DND-41 (cell line): ENCODE measurements around the gene CCNY.

Experiments
- ATAC-seq: fragments of 200-7000 bp; cut with Tn5 transposase; 3 replicates; pipeline ENCODE4 v1.9.1; 2021; ENCODE audit warnings: low read depth; ENCODE audit not compliant: insufficient read depth
- DNase-seq: peaks from one replicate; pipeline ENCODE4 v3.0.0-alpha.2; 2020
- H2AFZ ChIP-seq: 2 replicates; pipeline ENCODE4 v1.6.0; 2012; ENCODE audit warnings: low read depth, low read length
- H3K27ac ChIP-seq: 2 replicates; pipeline ENCODE4 v1.5.1; 2012; ENCODE audit warnings: low read length, inconsistent platforms
- H3K27me3 ChIP-seq: fragments of 200-600 bp; sonication (generic); 2 replicates; pipeline ENCODE4 v1.6.0; 2012; ENCODE audit warnings: low read length, mild to moderate bottlenecking, inconsistent platforms; ENCODE audit not compliant: insufficient read depth, poor library complexity
- H3K36me3 ChIP-seq: 2 replicates; pipeline ENCODE4 v1.5.1; 2012; ENCODE audit warnings: low read length, inconsistent platforms; ENCODE audit not compliant: insufficient read depth
- H3K4me1 ChIP-seq: 2 replicates; pipeline ENCODE4 v1.5.1; 2012; ENCODE audit warnings: mild to moderate bottlenecking, low read length; ENCODE audit not compliant: insufficient read depth
- H3K4me2 ChIP-seq: 2 replicates; pipeline ENCODE4 v1.6.0; 2012; ENCODE audit warnings: mild to moderate bottlenecking, moderate library complexity, low read length, inconsistent platforms; ENCODE audit not compliant: insufficient read depth
- H3K4me3 ChIP-seq, 2 experiments: fragments of 200-600 bp in 1 of 2; shearing (Covaris generic) in 1 of 2; 2 replicates each; pipeline ENCODE4 v1.5.1; 2012 to 2016; ENCODE audit warnings: inconsistent platforms in 2 of 2, low read length in 2 of 2, mild to moderate bottlenecking in 2 of 2, low read depth in 1 of 2, moderate library complexity in 1 of 2
- H3K79me2 ChIP-seq: 2 replicates; pipeline ENCODE4 v1.6.0; 2012; ENCODE audit warnings: low read length, inconsistent platforms; ENCODE audit not compliant: insufficient read depth
- H3K9ac ChIP-seq: 2 replicates; pipeline ENCODE4 v1.6.0; 2012; ENCODE audit warnings: low read depth, mild to moderate bottlenecking, inconsistent platforms, low read length, moderate library complexity
- H3K9me3 ChIP-seq: 2 replicates; pipeline ENCODE4 v1.5.1; 2012; ENCODE audit warnings: low read length, moderate library complexity, mild to moderate bottlenecking, inconsistent platforms; ENCODE audit not compliant: insufficient read depth, severe bottlenecking
- H4K20me1 ChIP-seq: 2 replicates; pipeline ENCODE4 v1.6.0; 2012; ENCODE audit warnings: low read length; ENCODE audit not compliant: insufficient read depth
- EZH2 ChIP-seq: IDR thresholded peaks from 3 replicates; pipeline ENCODE4 v1.6.1; 2012; ENCODE audit warnings: borderline replicate concordance, low read depth, mild to moderate bottlenecking, moderate library complexity, low read length, inconsistent platforms; ENCODE audit not compliant: severe bottlenecking
- TF ChIP-seq, protein P1 (sequence below): IDR thresholded peaks from 2 replicates; pipeline ENCODE4 v1.5.1; 2012; ENCODE audit warnings: borderline replicate concordance, low read length, moderate library complexity, mild to moderate bottlenecking; ENCODE audit not compliant: poor library complexity, severe bottlenecking; ENCODE audit errors: extremely low read depth

Gene CCNY

DNA sequence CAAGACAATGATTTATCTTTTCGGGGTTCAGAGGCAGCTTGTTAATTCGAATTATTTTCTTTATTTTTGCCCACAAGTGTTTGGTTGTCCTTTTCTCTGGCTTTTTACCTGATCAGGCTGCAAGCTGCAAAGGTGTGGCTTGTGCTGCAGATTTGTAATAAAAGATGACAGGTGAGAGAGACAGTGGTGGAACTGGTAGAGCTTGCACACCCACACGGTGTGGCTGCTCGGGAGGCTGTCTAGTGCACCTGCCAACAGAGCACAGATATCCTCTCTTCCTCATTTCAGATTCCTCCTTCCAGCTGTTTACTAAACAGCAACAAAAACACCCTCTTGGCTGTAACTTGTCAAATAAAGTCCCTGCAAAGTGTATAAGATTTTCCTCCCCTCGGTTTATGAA, 278.0 kb downstream of the CCNY start:
- H3K79me2 ChIP-seq = no peaks in the 10 kb centered on the region
- H2AFZ ChIP-seq = no peak overlapping the region
- H3K9me3 ChIP-seq = no peaks in the 10 kb centered on the region
- DNase-seq (no peak), ATAC-seq (no peak)
- H3K4me2 ChIP-seq = no peak overlapping the region
- no peak for TF ChIP-seq EZH2
- TF ChIP-seq, protein P1, sequence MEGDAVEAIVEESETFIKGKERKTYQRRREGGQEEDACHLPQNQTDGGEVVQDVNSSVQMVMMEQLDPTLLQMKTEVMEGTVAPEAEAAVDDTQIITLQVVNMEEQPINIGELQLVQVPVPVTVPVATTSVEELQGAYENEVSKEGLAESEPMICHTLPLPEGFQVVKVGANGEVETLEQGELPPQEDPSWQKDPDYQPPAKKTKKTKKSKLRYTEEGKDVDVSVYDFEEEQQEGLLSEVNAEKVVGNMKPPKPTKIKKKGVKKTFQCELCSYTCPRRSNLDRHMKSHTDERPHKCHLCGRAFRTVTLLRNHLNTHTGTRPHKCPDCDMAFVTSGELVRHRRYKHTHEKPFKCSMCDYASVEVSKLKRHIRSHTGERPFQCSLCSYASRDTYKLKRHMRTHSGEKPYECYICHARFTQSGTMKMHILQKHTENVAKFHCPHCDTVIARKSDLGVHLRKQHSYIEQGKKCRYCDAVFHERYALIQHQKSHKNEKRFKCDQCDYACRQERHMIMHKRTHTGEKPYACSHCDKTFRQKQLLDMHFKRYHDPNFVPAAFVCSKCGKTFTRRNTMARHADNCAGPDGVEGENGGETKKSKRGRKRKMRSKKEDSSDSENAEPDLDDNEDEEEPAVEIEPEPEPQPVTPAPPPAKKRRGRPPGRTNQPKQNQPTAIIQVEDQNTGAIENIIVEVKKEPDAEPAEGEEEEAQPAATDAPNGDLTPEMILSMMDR = no peak
- H3K4me1 ChIP-seq = no peaks in the 10 kb centered on the region
- peaks cover 15% of the 10 kb centered on the region for H3K27me3 ChIP-seq
- H4K20me1 ChIP-seq = no peaks in the 10 kb centered on the region
- no peak overlapping the region for H3K4me3 ChIP-seq
- H3K27ac ChIP-seq = no peak overlapping the region
- H3K9ac ChIP-seq = no peak overlapping the region
- H3K36me3 ChIP-seq = no peaks in the 10 kb centered on the region
